DMS153 treated with DMSO at 0.1 percent for 48 hours (cell line): ENCODE data around the gene IQSEC1.

ENCODE experiments used
- DNase-seq: peaks from one replicate; lab custom pipeline; 2025; ENCODE audit not compliant: unreplicated experiment; lab: John Stamatoyannopoulos, UW

IQSEC1 gene

GRCh38 chr3:13005301-13005700, 67.9 kb downstream of the IQSEC1 start:
- no peak for DNase-seq

GRCh38 chr3:13004376-13004775, 68.9 kb downstream of the IQSEC1 start:
- DNase-seq = no peak

GRCh38 chr3:13003608-13004007, 69.6 kb downstream of the IQSEC1 start:
- DNase-seq = no peak

- DNase-seq = no peak
Observed at GRCh38 chr3:13002398-13003124, 70.7 kb downstream of the IQSEC1 start.

GRCh38 chr3:12999147-13000140, 73.8 kb downstream of the IQSEC1 start:
- DNase-seq = no peak

GRCh38 chr3:12998648-12999047, 74.6 kb downstream of the IQSEC1 start:
- DNase-seq = no peak

GRCh38 chr3:12997387-12997786, 75.8 kb downstream of the IQSEC1 start:
- DNase-seq = no peak

GRCh38 chr3:12996181-12996506, 77.1 kb downstream of the IQSEC1 start:
- no peak for DNase-seq

GRCh38 chr3:12995389-12996180, 77.6 kb downstream of the IQSEC1 start:
- no peak for DNase-seq

GRCh38 chr3:12994607-12995388, 78.4 kb downstream of the IQSEC1 start:
- DNase-seq = peak; percentile 50

- no peak for DNase-seq
Observed at GRCh38 chr3:12994357-12994606, 78.9 kb downstream of the IQSEC1 start.

- DNase-seq = no peak
Observed at GRCh38 chr3:12993517-12994356, 79.5 kb downstream of the IQSEC1 start.

GRCh38 chr3:12992629-12993516, 80.4 kb downstream of the IQSEC1 start:
- DNase-seq = no peak

GRCh38 chr3:12991861-12992281, 81.4 kb downstream of the IQSEC1 start:
- no peak for DNase-seq

GRCh38 chr3:12991481-12991837, 81.8 kb downstream of the IQSEC1 start:
- DNase-seq = no peak

- no peak for DNase-seq
Observed at GRCh38 chr3:12990781-12991480, 82.3 kb downstream of the IQSEC1 start.

- no peak for DNase-seq
Observed at GRCh38 chr3:12990306-12990705, 82.9 kb downstream of the IQSEC1 start.

GRCh38 chr3:12988728-12989454, 84.3 kb downstream of the IQSEC1 start:
- no peak for DNase-seq
